GM21515 (cell line): ENCODE measurements around the gene DENND2C.

ENCODE experiments used
- ATAC-seq: cut with Tn5 transposase; IDR thresholded peaks from one replicate; pipeline ENCODE4 v1.9.1; 2021; ENCODE audit not compliant: unreplicated experiment

The DENND2C gene

DNA sequence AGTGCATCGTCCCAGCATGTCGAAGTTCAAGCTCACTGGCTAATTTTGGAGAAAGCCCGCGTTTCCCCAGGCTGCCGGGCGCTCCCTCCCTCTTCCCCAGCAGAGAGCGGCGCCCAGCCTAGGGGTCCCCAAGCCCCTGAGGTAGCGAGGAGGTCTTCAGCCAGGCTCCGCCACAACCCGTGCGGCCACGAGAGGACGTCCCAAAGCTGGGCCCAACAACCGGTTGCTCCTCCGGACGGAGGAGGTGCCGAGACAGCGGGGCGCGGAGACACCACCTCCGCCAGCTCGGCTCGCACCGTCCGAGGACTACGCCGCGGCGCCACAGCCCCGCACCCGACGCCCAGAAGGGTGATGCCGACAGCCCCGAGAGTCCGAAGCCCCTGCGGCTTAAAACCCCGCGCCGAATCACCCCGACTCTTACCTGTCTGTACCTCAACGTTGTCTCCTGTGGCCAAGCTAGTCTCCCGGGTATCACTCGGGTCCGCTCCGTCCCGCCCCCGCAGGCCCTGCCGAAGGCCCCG is at the start of gene DENND2C:
DENND2C (minus strand) TSS at position 488 of the 521 bp plus-strand sequence. CDS start 44,065 bp downstream, outside the sequence.
- ATAC-seq: peak; percentile 62

DNA sequence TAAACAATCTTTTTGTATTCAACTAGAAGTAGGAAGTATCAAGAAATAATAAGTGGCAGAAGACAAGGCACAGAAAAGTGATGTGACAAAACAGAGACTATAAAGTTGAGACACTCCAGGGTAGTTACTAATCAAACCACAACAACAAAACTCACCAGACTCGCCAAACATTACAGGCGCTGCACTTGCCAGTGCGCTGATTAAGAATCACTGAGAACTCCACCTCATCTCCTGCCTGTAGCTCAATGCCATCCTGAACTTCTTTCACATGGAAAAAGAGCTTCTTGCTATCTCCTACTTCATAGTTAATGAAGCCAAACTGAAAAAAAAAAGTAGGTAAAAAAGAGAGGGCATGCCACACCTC is 49.6 kb upstream of the DENND2C start:
- no peak for ATAC-seq

DNA sequence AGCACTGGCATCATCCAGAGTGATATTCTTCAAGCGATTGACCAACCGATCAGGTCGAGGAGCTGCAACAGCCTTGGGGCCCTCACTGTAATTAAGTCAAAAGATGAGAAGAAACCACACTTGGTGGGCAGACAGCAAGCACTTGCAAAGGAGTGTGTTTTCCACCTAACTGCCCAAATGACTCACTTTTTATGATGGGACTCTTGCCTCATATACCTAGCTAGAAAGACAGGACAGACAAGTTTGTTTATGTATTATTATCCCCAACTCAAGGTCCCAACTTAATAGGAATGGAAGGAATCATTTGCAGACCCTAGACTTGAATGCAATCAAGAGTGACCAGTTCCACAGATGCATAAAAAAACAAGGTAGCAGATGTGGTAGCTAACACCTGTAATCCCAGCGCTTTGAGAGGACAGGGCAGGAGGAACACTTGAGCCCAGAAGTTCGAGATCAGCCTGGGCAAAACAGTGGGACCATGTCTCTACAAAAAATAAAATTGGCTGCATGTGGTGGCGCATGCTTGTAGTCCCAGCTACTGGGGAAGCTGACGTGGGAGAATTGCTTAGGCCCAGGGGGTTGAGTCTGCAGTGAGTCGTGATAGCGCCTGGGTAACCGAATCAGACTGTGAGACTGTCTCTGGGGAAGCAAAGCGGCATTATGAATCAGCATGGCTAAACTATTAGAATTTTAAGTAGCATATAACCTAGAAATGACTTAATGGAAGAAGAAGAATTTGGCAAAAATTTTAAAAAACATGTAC is 49.0 kb upstream of the DENND2C start:
- no peak for ATAC-seq

DNA sequence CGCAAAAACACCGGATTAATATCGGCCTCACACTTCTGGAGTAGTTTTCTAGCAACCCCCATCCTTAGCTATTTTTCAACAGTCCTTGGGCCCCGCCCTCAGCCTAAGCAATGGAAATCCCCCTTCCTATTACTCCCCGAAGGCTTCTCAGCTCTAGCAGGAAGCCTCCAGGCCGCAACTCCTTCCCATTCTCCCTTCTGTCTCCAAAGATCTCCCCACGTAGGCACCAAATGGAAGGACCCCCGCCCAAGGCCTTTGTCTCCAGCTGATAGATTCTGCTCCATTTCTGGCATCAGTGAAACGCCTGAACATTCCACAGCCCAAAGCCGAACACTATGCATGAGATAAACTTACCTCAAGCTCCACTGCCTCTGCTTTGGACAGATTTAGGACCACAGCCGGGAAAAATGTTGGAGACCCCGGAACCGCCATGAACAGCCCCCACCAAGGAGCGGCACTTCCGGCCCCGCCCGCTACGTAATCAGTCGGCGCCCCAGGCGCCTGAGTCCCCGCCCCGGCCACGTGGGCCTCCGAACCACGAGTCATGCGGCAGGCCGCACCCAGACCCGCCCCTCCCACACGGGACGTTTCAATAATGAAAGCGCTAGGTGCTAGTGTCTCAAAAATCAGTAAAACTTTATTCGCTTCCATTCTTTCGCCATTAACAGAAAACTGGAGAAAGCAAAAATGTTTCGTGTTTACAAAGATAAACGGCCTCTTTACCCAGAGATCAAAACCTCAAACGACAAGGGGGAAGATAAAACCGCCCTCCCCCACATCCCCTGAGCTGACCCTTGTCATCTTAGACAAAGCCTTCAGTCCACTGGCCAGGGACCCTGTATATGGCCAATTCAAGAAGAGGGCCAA is 46.7 kb upstream of the DENND2C start, which contains the start of gene NRAS:
NRAS (minus strand) TSS at position 468 of the 867 bp plus-strand sequence. CDS start 611 bp downstream, outside the sequence.
- peak; percentile 93 for ATAC-seq

- ATAC-seq: no peak
These were observed 46.1 kb upstream of the DENND2C start for GRCh38 chr1:114715952-114716303.

DNA sequence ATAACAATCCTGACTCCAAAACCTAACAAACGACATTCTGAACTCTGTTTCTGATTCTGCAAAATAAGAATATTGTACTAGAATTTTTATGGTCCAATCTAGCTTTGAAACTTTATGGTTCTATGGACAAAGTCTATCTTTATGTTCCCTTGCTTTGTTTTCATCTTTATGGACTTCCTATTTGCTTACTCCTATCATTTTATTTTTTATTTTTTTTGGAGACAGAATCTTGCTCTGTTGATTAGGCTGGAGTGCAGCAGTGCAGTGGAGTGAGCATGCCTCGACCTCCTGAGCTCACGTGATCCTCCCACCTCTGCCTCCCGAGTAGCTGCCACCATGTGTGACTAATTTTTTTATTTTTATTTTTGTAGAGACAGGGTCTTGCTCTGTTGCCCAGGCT is 43.1 kb upstream of the DENND2C start:
- ATAC-seq: no peak

GRCh38 chr1:114710360-114710759 is 40.5 kb upstream of the DENND2C start:
- no peak for ATAC-seq

DNA sequence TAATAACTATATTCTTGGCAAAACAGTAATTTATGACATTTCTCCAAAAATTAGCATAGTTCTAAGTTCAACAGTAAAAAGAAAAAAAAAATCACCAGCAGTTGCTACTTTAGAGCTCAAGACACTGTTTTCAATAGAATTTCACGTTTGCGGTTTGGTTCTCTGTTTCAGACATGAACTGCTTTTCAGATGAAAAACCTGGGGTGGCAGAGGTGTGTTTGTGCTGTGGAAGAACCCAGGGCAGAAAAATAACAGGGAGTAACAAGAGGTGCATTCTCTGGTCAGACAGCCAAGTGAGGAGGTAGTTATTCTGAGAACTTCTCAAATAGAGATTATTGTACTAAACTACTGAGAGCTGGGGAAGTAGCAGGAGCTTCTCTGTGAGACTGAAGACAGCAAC is 37.8 kb upstream of the DENND2C start:
- no peak for ATAC-seq

GRCh38 chr1:114703242-114703641 is 33.4 kb upstream of the DENND2C start:
- peak; percentile 57 for ATAC-seq

DNA sequence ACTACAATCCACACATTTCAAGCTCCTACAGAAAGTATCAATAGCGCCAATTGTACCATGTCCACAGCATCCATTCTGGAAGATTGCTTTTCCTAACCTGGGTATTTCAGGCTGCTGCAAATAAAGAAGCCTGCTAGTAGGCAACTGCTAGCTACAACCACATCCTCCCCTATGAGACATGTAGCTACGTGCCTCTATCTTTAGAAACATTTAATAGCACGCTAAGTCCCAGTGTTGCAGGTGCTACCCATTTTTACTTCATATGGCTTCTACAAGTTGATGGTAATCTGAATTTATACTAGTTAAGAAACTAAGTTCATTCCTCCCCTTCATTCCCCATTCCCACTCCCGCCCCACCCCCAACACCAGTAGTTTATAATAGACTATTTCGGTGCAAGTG is 32.9 kb upstream of the DENND2C start:
- no peak for ATAC-seq

DNA sequence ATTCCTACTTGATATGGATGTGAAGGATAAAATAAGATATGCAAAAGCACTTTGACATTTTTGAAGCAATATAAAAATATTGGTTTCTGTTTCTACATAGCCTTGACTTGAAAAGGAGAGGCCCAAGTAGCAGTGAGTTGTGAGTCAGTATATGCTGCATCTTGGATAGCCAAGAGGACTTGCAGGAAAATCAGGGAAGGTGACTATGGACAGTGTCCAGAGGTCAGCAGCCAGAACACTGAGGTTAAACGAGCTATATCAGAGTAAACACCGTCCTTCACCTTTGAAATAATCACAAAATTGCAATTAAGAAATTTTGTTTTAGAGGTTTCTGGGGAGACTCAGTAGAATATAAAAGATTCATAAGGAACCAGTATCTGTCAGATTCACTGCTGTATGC is 32.1 kb upstream of the DENND2C start:
- no peak for ATAC-seq

GRCh38 chr1:114700036-114700600 is 30.3 kb upstream of the DENND2C start:
- no peak for ATAC-seq

GRCh38 chr1:114696810-114697209 is 27.0 kb upstream of the DENND2C start:
- ATAC-seq: no peak

DNA sequence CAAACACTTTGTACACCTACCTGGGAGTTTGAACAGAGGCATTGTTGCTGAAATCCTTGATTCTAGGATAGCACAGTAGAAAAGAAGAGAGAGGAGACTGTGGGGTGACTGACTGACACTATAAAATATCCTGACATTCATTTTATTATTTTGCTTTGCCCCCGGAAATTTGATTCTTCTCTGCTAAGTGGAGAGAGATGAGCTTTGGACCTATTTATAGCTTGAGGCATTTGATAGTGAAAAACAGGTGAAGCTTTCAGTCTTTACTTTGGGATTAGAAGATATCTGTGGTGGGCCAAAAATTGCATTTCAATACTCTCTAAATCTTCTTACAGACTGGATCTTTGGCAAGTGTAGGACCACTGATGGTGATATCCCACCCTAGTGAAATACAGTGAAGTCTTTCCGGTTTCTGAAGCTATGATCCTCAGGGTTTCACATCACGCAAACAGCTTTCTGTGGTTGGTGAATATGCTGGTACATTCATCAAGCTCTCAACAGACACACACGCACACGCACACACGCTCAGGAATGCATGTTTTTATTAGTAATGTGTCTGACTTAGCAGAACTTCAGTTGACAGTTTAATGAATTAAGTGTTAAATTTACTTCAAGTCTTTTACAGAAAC is 25.7 kb upstream of the DENND2C start, which contains the start of gene AMPD1:
AMPD1 (minus strand) TSS at position 117 of the 629 bp plus-strand sequence; CDS start at position 42, 75 bp downstream.
- ATAC-seq: no peak

DNA sequence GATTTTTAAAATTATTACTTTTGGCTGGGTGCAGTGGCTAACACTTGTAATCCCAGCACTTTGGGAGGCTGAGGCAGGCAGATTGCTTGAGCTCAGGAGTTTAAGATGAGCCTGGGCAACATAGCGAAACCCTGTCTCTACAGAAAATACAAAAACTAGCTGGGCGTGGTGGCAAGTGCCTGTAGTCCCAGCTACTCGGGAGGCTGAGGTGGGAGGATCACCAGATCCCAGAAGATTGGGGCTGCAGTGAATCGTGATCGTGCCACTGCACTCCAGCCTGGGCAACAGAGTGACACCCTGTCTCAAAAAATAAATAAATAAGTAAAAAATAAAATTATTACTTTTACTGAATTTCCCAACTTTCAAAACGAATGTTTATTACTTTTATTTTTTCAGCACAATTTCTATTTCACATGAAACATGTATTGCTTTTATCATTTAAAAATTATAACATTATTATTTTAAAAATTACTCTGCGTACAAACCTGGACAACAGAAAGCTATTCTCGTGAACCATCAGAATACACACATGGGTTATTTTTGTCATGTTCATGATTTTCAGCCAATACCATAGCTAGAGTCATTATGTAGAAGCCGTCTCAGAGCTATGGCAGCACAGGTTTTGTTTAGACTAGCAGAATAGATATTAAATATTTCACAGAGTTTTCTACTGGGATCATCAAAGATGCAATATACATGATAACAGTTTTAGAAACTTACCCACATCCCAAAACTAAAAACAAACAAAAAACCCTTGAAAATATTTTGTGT is 24.9 kb upstream of the DENND2C start:
- ATAC-seq: no peak

GRCh38 chr1:114692947-114693346 is 23.1 kb upstream of the DENND2C start:
- no peak for ATAC-seq

DNA sequence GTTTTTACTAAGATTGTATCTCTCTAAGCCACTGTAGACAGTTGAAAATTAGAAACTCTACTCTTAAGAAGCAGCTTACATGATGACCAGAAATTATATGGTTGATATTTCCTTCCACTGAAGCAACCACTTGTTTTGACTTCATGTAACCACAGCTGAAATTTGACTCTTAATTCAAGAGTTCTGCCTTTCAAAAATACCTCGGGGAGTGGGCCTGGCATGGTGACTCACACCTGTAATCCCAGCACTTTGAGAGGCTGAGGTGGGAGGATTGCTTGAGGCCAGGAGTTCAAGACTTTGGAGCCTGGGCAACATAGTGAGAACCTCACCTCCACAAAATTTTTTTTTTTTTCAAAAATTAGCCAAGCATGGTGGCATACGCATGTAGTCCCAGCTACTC is 21.2 kb upstream of the DENND2C start:
- ATAC-seq: no peak

DNA sequence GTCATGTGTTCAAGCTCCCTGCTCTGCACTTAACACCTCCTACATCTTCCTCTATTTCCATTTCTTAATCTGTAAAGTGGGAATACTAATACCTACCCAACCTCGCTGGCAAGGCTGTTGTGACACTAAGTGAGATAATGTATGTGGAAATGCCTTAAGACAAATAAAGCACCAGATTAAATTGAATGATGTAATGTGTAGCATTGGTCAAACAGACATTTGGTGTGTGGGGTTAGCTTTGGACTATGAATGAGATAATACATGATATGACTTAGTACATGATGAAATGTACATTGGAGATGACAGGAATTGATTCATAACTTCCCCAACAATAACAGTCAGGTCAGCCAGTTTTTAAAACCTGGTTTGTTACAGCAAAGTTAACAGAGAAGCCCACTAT is 20.3 kb upstream of the DENND2C start:
- ATAC-seq: no peak

DNA sequence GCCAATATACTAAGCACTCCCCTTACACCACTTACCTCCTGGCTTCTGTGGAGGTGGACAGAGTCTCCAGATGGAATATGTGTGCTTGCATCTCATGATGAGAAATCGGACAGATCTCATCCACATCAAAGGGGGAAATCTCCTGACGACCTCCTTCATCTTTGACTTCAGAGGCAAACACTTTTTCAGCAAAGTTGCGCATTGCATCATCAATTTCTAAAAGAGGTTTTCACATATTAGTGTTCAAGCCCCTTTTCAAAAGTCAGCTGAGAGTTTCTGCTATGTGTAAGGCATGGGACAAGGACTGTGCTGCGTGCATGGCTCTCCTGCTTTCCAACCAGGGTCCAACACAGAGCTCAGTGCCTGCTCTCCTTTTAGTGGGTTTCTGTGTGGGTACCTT is 18.7 kb upstream of the DENND2C start:
- no peak for ATAC-seq

DNA sequence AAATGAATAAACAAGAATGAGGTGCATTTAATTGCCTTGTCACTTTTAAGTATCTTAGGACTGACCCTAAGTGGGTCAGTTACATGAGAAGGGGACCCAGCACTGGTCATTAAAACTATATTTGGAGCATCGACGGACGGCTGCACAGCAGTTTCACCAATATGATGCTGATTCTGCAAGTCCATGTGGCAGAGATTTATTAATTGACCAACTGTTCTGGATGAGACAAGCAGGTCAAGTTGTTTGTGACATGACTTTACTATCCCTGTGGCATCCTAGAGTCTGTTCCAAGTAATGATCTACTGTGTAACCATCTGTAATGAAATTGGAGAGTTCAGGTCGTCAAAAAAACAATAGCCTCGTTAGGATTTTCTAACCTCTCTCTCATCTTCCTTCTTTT is 16.0 kb upstream of the DENND2C start:
- ATAC-seq: no peak
